Fibroblast of lung (primary cell): ENCODE data around the gene PCLAF. TPM values are rescaled to one million over a fixed set of nuclear protein-coding genes. Genes with fewer than 3 reads are reported as not detected.

Source experiments
- DNase-seq, 2 donors: peaks; one replicate each; pipeline versions ENCODE4 v3.0.0 to v3.0.0-alpha.2; 2010; ENCODE audit warnings: low read depth in 2 of 2
- H2AFZ ChIP-seq: 2 replicates; pipeline ENCODE4 v1.5.1; 2012; ENCODE audit warnings: low read length, control low read depth, inconsistent platforms
- H3K27ac ChIP-seq: 2 replicates; pipeline ENCODE4 v1.5.1; 2011; ENCODE audit warnings: low read length, control low read depth; ENCODE audit not compliant: insufficient read depth
- H3K27me3 ChIP-seq: 2 replicates; pipeline ENCODE4 v1.5.1; 2011; ENCODE audit warnings: mild to moderate bottlenecking, low read length; ENCODE audit not compliant: control insufficient read depth, insufficient read depth
- H3K36me3 ChIP-seq: 2 replicates; pipeline ENCODE4 v1.5.1; 2011; ENCODE audit warnings: low read length; ENCODE audit not compliant: control insufficient read depth, insufficient read depth
- H3K4me1 ChIP-seq: 2 replicates; pipeline ENCODE4 v1.5.1; 2011; ENCODE audit warnings: low read length; ENCODE audit not compliant: control insufficient read depth, insufficient read depth; ENCODE audit errors: extremely low read depth
- H3K4me2 ChIP-seq: 2 replicates; pipeline ENCODE4 v1.5.1; 2011; ENCODE audit warnings: low read length, control low read depth; ENCODE audit not compliant: insufficient read depth; ENCODE audit errors: extremely low read depth
- H3K4me3 ChIP-seq, 4 experiments: fragments of 200-600 bp in 1 of 4; sonication (generic) in 1 of 4; replicated peaks in 1 of 4; 2 replicates each; pipeline ENCODE4 v1.5.1; 2011 to 2016; ENCODE audit warnings: low read length in 4 of 4, low read depth in 3 of 4, mild to moderate bottlenecking in 3 of 4, control low read depth in 2 of 4, inconsistent platforms in 1 of 4, mixed read lengths in 1 of 4; ENCODE audit not compliant: insufficient read depth in 1 of 4; ENCODE audit errors: control extremely low read depth in 1 of 4
- H3K79me2 ChIP-seq: 2 replicates; pipeline ENCODE4 v1.5.1; 2012; ENCODE audit warnings: mild to moderate bottlenecking, low read length, inconsistent platforms; ENCODE audit not compliant: control insufficient read depth, insufficient read depth
- H3K9ac ChIP-seq: 2 replicates; pipeline ENCODE4 v1.5.1; 2011; ENCODE audit warnings: mild to moderate bottlenecking, low read length, control low read depth; ENCODE audit not compliant: insufficient read depth
- H3K9me3 ChIP-seq: 2 replicates; pipeline ENCODE4 v1.5.1; 2012; ENCODE audit warnings: low read depth, low read length; ENCODE audit not compliant: control insufficient read depth, insufficient read depth
- H4K20me1 ChIP-seq: 2 replicates; pipeline ENCODE4 v1.5.1; 2011; ENCODE audit warnings: low read length; ENCODE audit not compliant: control insufficient read depth, insufficient read depth; ENCODE audit errors: extremely low read depth
- CTCF ChIP-seq, 2 donors: IDR thresholded peaks in 1 of 2; conservative IDR thresholded peaks in 1 of 2; 1 replicate in 1 of 2; 2 replicates in 1 of 2; pipeline ENCODE4 v1.5.1; 2011 to 2012; ENCODE audit warnings: low read length in 2 of 2, control low read depth in 1 of 2, inconsistent platforms in 1 of 2, low read depth in 1 of 2, mild to moderate bottlenecking in 1 of 2
- EZH2 ChIP-seq: IDR thresholded peaks from 2 replicates; pipeline ENCODE4 v1.5.1; 2012; ENCODE audit warnings: low read length, control low read depth, mild to moderate bottlenecking; ENCODE audit errors: missing control alignments
- polyA plus RNA-seq, 2 donors: library from polyadenylated mRNA; depleted of rRNA in 1 of 2; stranded (reverse) in 1 of 2; unstranded in 1 of 2; fragments of >200 nt; gene quantifications; 2 replicates each; pipeline ENCODE4 v1.2.1, GENCODE V29; 2011 to 2012; ENCODE audit warnings: missing spikeins in 1 of 2
- total RNA-seq: library from RNA; depleted of rRNA; stranded (reverse); fragments of >200 nt; gene quantifications from 2 replicates; pipeline ENCODE4 v1.2.1, GENCODE V29; 2014

The PCLAF gene
- total and polyA plus RNA-seq, 2 donors (not counting 1 experiment from before 2014, with no cell fraction given) = 53.2 to 70.6 TPM

DNA sequence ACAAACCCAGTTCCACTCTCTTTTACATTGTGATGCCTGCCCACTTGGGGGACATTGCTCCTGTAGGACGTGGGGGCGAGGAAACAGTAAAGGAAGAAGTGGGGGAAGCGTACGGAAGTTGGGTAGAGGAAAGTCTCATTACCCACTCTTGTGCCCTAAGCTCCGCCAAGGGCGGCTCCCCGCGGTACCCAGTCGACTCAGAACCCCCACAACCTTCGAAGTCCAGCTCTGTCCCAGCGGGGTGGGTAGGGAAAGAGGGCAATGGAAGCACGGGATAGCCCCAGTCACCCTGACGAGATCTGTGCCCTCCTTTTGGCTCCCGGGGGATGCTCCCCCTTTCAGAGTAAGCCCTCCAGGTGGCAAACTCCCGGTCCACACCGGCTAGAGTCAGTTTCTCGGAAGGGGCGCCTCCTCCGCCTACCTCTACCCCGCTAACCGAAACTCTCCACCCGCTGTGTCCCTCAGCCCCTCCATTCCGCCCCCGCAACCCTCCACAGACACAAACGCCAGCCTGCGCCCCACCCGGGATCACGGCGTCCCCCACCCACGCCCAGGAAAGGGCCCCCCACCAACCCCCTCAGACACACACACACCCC, 25.8 kb downstream of the PCLAF start:
- H4K20me1 ChIP-seq = no peaks in the 10 kb centered on the region
- peak overlapping the region; percentile 67 for H3K4me2 ChIP-seq
- peak overlapping the region; percentile 69 for H3K27ac ChIP-seq
- H3K9ac ChIP-seq = peak overlapping the region; percentile 79
- H3K79me2 ChIP-seq = peaks cover 41% of the 10 kb centered on the region
- peak overlapping the region; percentile 64 to 88 (median 81) for H3K4me3 ChIP-seq
- TF ChIP-seq CTCF (conservative IDR thresholded peaks at IDR 0.05 in 1 of 2, IDR thresholded peaks at IDR 0.05 in 1 of 2; ENCODE audit: low read depth in 1 of 2, low read length in 2 of 2) (no peak), EZH2 (no peak)
- no peaks in the 10 kb centered on the region for H3K36me3 ChIP-seq
- DNase-seq = no peak
- no peaks in the 10 kb centered on the region for H3K4me1 ChIP-seq
- H2AFZ ChIP-seq = peak overlapping the region; percentile 70
- no peaks in the 10 kb centered on the region for H3K27me3 ChIP-seq
- H3K9me3 ChIP-seq = no peaks in the 10 kb centered on the region

DNA sequence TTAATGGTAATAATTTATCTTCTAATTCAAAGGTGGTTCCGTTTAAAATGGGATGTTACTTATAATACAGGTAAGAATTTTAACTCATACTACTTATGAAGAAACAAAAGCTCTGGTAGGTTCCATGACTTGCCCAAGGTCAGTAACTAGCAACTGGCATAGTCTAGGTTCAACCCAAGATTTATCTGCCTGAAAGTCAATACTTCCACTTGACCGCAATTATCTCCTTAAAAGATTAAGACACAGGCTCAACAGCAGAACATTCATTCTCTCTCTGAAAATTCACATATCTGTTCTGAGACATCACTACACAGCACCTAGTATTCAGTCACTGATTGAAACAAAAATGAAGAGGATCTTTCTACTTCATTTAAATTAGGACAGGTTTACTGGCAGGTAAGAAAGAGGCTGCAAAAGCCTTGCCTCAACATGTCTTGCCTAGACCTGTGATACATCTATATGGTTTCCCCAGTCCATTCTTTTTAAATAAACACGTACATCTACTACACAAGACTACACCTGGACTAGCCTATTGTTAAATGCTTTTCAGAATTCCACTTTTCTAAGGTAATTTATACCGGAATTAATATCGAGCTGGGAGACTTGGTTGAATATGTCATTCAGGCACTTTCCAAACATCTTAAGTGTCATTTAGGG, 26.4 kb downstream of the PCLAF start:
- H3K79me2 ChIP-seq = peaks cover 45% of the 10 kb centered on the region
- TF ChIP-seq EZH2 = no peak
- no peak for TF ChIP-seq CTCF (conservative IDR thresholded peaks at IDR 0.05 in 1 of 2, IDR thresholded peaks at IDR 0.05 in 1 of 2; ENCODE audit: low read depth in 1 of 2, low read length in 2 of 2)
- no peaks in the 10 kb centered on the region for H3K9me3 ChIP-seq
- H3K36me3 ChIP-seq = no peaks in the 10 kb centered on the region
- H2AFZ ChIP-seq = no peak overlapping the region
- peak overlapping the region; percentile 67 for H3K4me2 ChIP-seq
- peak overlapping the region; percentile 79 for H3K9ac ChIP-seq
- no peaks in the 10 kb centered on the region for H4K20me1 ChIP-seq
- H3K27ac ChIP-seq = peak overlapping the region; percentile 69
- peak overlapping the region; percentile 64 to 88 (median 81) for H3K4me3 ChIP-seq
- H3K4me1 ChIP-seq = no peaks in the 10 kb centered on the region
- no peak for DNase-seq
- H3K27me3 ChIP-seq = no peaks in the 10 kb centered on the region

DNA sequence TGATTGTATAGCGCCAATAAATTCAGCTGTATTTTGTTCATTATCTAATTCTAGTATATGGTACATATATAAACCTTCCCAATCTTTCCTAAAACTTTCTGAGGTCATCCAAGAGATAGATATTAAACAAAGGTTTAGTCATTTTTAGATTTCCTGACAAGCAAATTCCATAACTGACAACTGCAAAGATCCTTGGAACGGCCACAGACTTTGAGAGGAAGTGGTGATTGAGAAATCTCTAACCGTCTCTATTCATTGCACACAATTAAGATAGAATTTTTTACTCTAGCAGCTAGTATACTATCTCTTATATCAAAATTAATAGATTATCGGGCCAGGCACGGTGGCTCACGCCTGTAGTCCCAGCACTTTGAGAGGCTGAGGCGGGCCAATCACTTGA, 30.0 kb downstream of the PCLAF start:
- H3K79me2 ChIP-seq = peaks cover 67% of the 10 kb centered on the region
- H3K9ac ChIP-seq = no peak overlapping the region
- H3K27ac ChIP-seq = no peak overlapping the region
- no peaks in the 10 kb centered on the region for H3K36me3 ChIP-seq
- no peaks in the 10 kb centered on the region for H3K4me1 ChIP-seq
- H3K27me3 ChIP-seq = no peaks in the 10 kb centered on the region
- no peaks in the 10 kb centered on the region for H3K9me3 ChIP-seq
- TF ChIP-seq EZH2 (no peak), CTCF (conservative IDR thresholded peaks at IDR 0.05 in 1 of 2, IDR thresholded peaks at IDR 0.05 in 1 of 2; ENCODE audit: low read depth in 1 of 2, low read length in 2 of 2) (no peak)
- H4K20me1 ChIP-seq = no peaks in the 10 kb centered on the region
- no peak overlapping the region for H3K4me2 ChIP-seq
- H2AFZ ChIP-seq = no peak overlapping the region
- DNase-seq = peak; percentile 26 to 29
- H3K4me3 ChIP-seq = no peak overlapping the region
